Endodermal cell (in vitro differentiated cells): ENCODE measurements around the gene CDK13. TPM values are rescaled to one million over a fixed set of nuclear protein-coding genes. Genes with fewer than 3 reads are reported as not detected.
"Not testable (repeated sequence)": the region's sequence is repeated elsewhere in the genome, so short reads cannot be mapped to it uniquely, and the experiment has no call there.

Source experiments
- DNase-seq: peaks from one replicate; pipeline ENCODE4 v3.0.0-alpha.2; 2017
- H3K27ac ChIP-seq: 2 replicates; pipeline ENCODE4 v1.5.1; 2013; ENCODE audit warnings: mild to moderate bottlenecking, low read depth, low read length, moderate library complexity
- H3K27me3 ChIP-seq: 2 replicates; pipeline ENCODE4 v1.6.1; 2013; ENCODE audit warnings: mild to moderate bottlenecking, low read length, moderate library complexity; ENCODE audit not compliant: insufficient read depth, control insufficient read depth, poor library complexity, severe bottlenecking
- H3K36me3 ChIP-seq: 2 replicates; pipeline ENCODE4 v1.7.0; 2013; ENCODE audit warnings: mild to moderate bottlenecking, low read length, moderate library complexity; ENCODE audit not compliant: control insufficient read depth, insufficient read depth
- H3K4me1 ChIP-seq: one replicate; pipeline ENCODE4 v1.7.0; 2013; ENCODE audit warnings: low read length; ENCODE audit not compliant: control insufficient read depth, insufficient read depth
- H3K4me3 ChIP-seq: 2 replicates; pipeline ENCODE4 v1.5.1; 2013; ENCODE audit warnings: mild to moderate bottlenecking, low read length, moderate library complexity
- H3K9ac ChIP-seq: 2 replicates; pipeline ENCODE4 v1.6.1; 2013; ENCODE audit warnings: mild to moderate bottlenecking, low read length, moderate library complexity; ENCODE audit not compliant: poor library complexity, severe bottlenecking; ENCODE audit errors: extremely low read depth
- H3K9me3 ChIP-seq: 2 replicates; pipeline ENCODE4 v1.6.1; 2013; ENCODE audit warnings: mild to moderate bottlenecking, low read length, moderate library complexity; ENCODE audit not compliant: control insufficient read depth
- H3K27ac Mint-ChIP-seq: 2 replicates; pipeline ENCODE4 v1.8.0; 2020; ENCODE audit warnings: mixed read lengths
- H3K27me3 Mint-ChIP-seq: 2 replicates; pipeline ENCODE4 v1.8.0; 2021; ENCODE audit warnings: mild to moderate bottlenecking, mixed read lengths; ENCODE audit not compliant: insufficient read depth
- H3K36me3 Mint-ChIP-seq: 2 replicates; pipeline ENCODE4 v1.8.0; 2020; ENCODE audit warnings: low read depth, mixed read lengths
- H3K4me1 Mint-ChIP-seq: 2 replicates; pipeline ENCODE4 v1.8.0; 2020; ENCODE audit warnings: mixed read lengths
- H3K4me3 Mint-ChIP-seq: 2 replicates; pipeline ENCODE4 v1.8.0; 2020; ENCODE audit warnings: mild to moderate bottlenecking, moderate library complexity, mixed read lengths
- H3K9me3 Mint-ChIP-seq: 2 replicates; pipeline ENCODE4 v1.8.0; 2020; ENCODE audit warnings: mild to moderate bottlenecking, mixed read lengths
- WGBS, 2 experiments: methylation state at CpG; one replicate each; pipeline versions ENCODE4 v1.1.5 to v1.1.7; 2013; ENCODE audit warnings: missing lambda C conversion rate in 2 of 2, mixed read lengths in 1 of 2; ENCODE audit not compliant: insufficient coverage in 1 of 2, insufficient read length in 1 of 2; 5-methylcytosine and 5-hydroxymethylcytosine counted together
- total RNA-seq, 2 donors: library from RNA; stranded (reverse); fragmentation: NEBNext Ultra II Directional in 1 of 2; extraction: Animal tissue kit (Norgen Biotek cat#: 25700) in 1 of 2; gene quantifications; 2 replicates in 1 of 2; 3 replicates in 1 of 2; pipeline ENCODE4 v1.2.1, GENCODE V29; 2021
- TF ChIP-seq, protein P1 (sequence below): fragments of 200-600 bp; sonication (generic); conservative IDR thresholded peaks from 2 replicates; pipeline ENCODE4 v1.5.0; 2021; ENCODE audit warnings: antibody characterized with exemption, mild to moderate bottlenecking

CDK13 gene
- total RNA-seq, 2 donors from 2014 or later, result 60.8 to 77.7 TPM

DNA sequence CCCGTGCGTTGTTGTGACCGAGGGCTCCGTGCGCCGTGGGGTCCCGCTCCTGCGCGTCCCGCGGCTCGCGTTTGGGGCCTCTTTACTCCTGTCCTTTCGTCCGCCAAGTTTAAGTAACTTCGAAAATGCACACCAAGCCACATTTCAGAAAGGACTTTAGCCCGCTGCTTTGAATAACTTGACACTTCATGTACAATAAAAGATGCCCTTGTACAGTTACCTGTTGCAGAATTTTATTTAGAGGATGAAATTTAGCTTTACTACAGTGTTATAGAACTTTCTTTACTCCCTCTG lies 185.2 kb downstream of the CDK13 start:
- Histone ChIP-seq H3K27ac (no peak overlapping the region), H3K4me1 (peaks cover 3% of the 10 kb centered on the region), H3K9me3 (no peaks in the 10 kb centered on the region), H3K27me3 (peaks cover 12% of the 10 kb centered on the region), H3K9ac (peak overlapping the region; percentile 81), H3K36me3 (peaks cover 14% of the 10 kb centered on the region), H3K4me3 (peak overlapping the region; percentile 93)
- DNase-seq, result no peak
- TF ChIP-seq, protein P1, sequence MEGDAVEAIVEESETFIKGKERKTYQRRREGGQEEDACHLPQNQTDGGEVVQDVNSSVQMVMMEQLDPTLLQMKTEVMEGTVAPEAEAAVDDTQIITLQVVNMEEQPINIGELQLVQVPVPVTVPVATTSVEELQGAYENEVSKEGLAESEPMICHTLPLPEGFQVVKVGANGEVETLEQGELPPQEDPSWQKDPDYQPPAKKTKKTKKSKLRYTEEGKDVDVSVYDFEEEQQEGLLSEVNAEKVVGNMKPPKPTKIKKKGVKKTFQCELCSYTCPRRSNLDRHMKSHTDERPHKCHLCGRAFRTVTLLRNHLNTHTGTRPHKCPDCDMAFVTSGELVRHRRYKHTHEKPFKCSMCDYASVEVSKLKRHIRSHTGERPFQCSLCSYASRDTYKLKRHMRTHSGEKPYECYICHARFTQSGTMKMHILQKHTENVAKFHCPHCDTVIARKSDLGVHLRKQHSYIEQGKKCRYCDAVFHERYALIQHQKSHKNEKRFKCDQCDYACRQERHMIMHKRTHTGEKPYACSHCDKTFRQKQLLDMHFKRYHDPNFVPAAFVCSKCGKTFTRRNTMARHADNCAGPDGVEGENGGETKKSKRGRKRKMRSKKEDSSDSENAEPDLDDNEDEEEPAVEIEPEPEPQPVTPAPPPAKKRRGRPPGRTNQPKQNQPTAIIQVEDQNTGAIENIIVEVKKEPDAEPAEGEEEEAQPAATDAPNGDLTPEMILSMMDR, result no peak
- no peaks in the 10 kb centered on the region for H3K9me3 Mint-ChIP-seq
- H3K4me3 Mint-ChIP-seq, result peak overlapping the region; percentile 88
- H3K36me3 Mint-ChIP-seq, result peaks cover 10% of the 10 kb centered on the region
- peaks cover 15% of the 10 kb centered on the region for H3K27me3 Mint-ChIP-seq
- WGBS, 2 experiments, result 16 to 20% methylated on average over 13 to 17 of the region's 17 CpGs
- H3K4me1 Mint-ChIP-seq, result peaks cover 4% of the 10 kb centered on the region
- no peak overlapping the region for H3K27ac Mint-ChIP-seq

GRCh38 chr7:40137563-40137962 lies 187.5 kb downstream of the CDK13 start:
- Mint-ChIP-seq H3K36me3 (peaks cover 5% of the 10 kb centered on the region), H3K27me3 (peaks cover 15% of the 10 kb centered on the region), H3K27ac (no peak overlapping the region), H3K4me3 (no peak overlapping the region), H3K4me1 (peaks cover 4% of the 10 kb centered on the region), H3K9me3 (peaks cover 3% of the 10 kb centered on the region)
- Histone ChIP-seq H3K36me3 (peaks cover 1% of the 10 kb centered on the region), H3K4me3 (no peak overlapping the region), H3K27me3 (peaks cover 12% of the 10 kb centered on the region), H3K9ac (no peak overlapping the region), H3K4me1 (peaks cover 3% of the 10 kb centered on the region), H3K9me3 (no peaks in the 10 kb centered on the region), H3K27ac (no peak overlapping the region)
- TF ChIP-seq, protein P1, result no peak
- WGBS, 2 experiments, result 100% methylated on average over 1 of the region's 2 CpGs; no CpG with 5 or more reads in 1 of the 2 experiments
- DNase-seq, result no peak

GRCh38 chr7:40138973-40139372 lies 188.9 kb downstream of the CDK13 start:
- peaks cover 3% of the 10 kb centered on the region for H3K36me3 Mint-ChIP-seq
- Histone ChIP-seq H3K9ac (no peak overlapping the region), H3K4me3 (no peak overlapping the region), H3K27me3 (peaks cover 12% of the 10 kb centered on the region), H3K9me3 (no peaks in the 10 kb centered on the region), H3K4me1 (no peaks in the 10 kb centered on the region), H3K27ac (no peak overlapping the region), H3K36me3 (no peaks in the 10 kb centered on the region)
- DNase-seq, result no peak
- no peak overlapping the region for H3K27ac Mint-ChIP-seq
- no peaks in the 10 kb centered on the region for H3K4me1 Mint-ChIP-seq
- WGBS, 2 experiments, result 84 to 89% methylated on average over 2 to 4 of the region's 5 CpGs
- peaks cover 3% of the 10 kb centered on the region for H3K9me3 Mint-ChIP-seq
- H3K4me3 Mint-ChIP-seq, result no peak overlapping the region
- TF ChIP-seq, protein P1, result no peak
- peaks cover 15% of the 10 kb centered on the region for H3K27me3 Mint-ChIP-seq

DNA sequence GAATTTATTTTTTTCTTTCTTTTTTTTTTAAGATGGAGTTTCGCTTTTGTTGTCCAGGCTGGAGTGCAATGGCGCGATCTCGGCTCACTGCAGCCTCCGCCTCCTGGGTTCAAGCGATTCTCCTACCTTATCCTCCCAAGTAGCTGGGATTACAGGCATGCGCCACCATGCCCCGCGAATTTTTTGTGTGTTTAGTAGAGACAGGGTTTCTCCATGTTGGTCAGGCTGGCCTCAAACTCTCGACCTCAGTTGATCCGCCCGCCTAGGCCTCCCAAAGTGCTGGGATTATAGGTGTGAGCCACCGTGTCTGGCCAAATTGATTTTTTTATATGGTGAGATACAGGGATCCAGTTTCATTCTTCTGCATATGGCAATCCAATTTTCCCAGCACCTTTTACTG lies 189.8 kb downstream of the CDK13 start:
- not testable (repeated sequence) for H3K4me1 ChIP-seq, H3K4me3 Mint-ChIP-seq, H3K9me3 Mint-ChIP-seq, H3K36me3 Mint-ChIP-seq, H3K27ac ChIP-seq, DNase-seq, H3K4me3 ChIP-seq, H3K36me3 ChIP-seq, H3K4me1 Mint-ChIP-seq, H3K27ac Mint-ChIP-seq, H3K9me3 ChIP-seq, H3K9ac ChIP-seq
- 94 to 98% methylated on average over 8 to 13 of the region's 13 CpGs for WGBS, 2 experiments
- peaks cover 12% of the 10 kb centered on the region for H3K27me3 ChIP-seq
- H3K27me3 Mint-ChIP-seq, result peaks cover 15% of the 10 kb centered on the region

DNA sequence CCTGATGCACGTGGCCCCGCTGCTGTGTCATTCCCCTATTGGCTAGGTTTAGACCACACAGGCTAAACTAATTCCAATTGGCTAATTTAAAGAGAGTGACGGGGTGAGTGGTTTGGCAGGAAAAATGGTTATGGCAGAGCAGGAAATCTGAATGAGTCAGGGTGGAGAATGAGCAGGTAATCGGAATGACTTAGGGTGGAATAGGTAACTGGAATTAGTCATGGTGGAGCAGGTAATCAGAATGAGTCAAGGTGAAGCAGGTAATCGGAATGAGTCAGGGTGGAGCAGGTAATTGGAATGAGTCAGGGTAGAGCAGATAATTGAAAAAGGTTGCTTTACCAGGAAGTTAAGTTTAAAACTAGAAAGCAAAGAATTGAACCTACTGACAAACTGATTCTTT lies 191.9 kb downstream of the CDK13 start:
- H3K27ac ChIP-seq, H3K4me3 ChIP-seq, H3K27ac Mint-ChIP-seq, H3K9ac ChIP-seq, H3K4me1 ChIP-seq, DNase-seq, H3K27me3 Mint-ChIP-seq, H3K36me3 ChIP-seq, H3K27me3 ChIP-seq, H3K4me1 Mint-ChIP-seq, H3K36me3 Mint-ChIP-seq, H3K4me3 Mint-ChIP-seq: not testable (repeated sequence)
- peaks cover 20% of the 10 kb centered on the region for H3K9me3 ChIP-seq
- peaks cover 20% of the 10 kb centered on the region for H3K9me3 Mint-ChIP-seq
- WGBS, 2 experiments, result 92% methylated on average over 3 to 5 of the region's 5 CpGs
